Stimulated activated CD8-positive, alpha-beta memory T cell treated with anti-CD3 and anti-CD28 coated beads, Interleukin-2, amount 100 ng/mL, for 1 hour (primary cell): ENCODE measurements around the gene DPP6.
"Not testable (repeated sequence)": the region's sequence is repeated elsewhere in the genome, so short reads cannot be mapped to it uniquely, and the experiment has no call there.

ENCODE experiments used
- DNase-seq, 2 donors: peaks; one replicate each; pipeline ENCODE4 v3.0.0-alpha.2; 2020; ENCODE audit warnings: low read depth in 2 of 2

Gene DPP6

DNA sequence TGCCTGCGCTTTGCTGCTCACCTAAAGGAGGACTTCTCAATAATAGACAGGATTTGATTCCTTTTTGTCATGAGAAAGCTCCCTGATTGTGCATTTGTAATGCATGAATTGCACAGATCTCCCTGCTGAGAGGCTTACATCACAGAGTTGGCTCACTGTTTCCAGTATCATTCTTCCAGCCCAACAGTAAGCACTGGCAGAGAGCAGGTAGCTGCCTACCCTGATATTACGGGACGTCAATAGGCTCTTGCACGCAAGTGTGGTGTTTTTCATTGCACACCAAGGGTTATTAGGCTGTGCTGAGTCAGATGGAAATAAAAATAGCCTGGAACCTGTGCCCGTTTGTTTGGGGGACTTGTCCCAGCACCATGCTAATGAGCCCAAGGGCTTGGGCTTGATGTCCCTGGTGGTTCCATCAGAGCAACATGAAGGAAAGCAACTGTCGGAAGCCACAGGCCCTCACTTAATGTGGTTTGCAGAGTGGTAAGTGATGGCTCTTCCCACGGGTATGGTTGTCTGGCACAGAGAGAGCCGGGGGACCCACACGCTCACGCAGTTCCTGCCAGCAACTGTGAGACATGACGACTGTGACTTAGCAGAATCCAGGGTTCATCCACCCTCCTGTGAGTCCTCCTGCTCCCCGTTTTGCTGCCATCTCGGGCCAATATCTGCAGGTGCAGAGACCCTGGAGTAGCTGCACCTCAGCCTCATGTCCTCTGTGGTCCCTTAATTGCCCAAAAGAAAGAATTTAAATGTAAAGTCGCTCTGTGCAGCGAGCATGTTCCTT is 20.4 kb downstream of the DPP6 start:
- not testable (repeated sequence) for DNase-seq

GRCh38 chr7:154078523-154078922 is 26.3 kb downstream of the DPP6 start:
- DNase-seq = not testable (repeated sequence)

DNA sequence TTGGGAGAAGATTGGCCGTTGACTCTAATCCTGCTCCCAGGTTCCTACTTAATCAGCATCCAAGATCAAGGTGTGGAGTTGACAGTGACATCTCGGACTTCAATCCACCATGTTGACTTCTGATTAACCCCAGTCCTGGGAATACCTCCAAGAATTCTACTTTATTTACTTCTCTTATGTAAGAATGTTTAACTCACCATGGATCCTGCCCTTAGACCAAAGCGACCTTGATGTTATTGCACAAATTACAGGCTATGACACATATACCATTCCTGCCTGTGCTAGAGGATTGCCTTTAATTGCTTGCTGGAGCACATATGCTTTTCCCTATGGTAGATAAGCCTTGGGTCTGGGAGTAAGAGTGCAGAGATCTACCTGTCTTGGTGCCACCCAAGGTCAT is 28.1 kb downstream of the DPP6 start:
- DNase-seq = not testable (repeated sequence)

DNA sequence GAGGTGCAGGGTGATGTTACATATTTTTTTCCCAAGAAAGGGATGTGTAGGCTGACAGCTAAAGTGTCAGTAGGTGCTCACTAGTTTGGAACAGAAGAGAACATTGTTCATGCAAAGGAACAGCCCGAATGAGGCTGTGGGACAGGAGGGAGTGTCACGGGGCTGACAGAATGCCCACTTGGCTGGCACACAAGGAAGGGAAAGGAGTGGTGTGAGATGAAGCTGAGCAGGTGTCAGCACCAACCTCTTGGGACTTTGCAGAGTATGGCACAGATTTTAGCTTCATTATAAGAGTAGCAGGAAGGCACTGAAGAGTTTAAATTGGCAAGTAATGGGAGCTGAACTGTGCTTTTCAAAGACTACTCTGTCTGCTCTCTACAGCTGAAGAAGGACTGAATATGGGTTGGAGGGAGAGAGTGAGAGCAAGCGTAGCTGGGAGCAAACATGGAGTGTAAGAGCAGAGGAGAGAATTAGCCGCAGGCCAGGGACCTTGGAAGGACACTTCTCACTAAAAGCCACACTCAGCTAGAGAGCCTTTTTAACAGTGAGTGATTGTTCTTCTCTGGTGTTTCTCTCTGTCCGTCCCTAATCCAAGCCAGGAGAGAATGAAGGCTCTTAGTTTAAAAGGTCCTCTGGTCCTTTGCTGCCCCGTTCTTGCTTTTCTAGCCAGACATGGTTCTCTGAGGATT is 35.0 kb downstream of the DPP6 start:
- DNase-seq = not testable (repeated sequence)

DNA sequence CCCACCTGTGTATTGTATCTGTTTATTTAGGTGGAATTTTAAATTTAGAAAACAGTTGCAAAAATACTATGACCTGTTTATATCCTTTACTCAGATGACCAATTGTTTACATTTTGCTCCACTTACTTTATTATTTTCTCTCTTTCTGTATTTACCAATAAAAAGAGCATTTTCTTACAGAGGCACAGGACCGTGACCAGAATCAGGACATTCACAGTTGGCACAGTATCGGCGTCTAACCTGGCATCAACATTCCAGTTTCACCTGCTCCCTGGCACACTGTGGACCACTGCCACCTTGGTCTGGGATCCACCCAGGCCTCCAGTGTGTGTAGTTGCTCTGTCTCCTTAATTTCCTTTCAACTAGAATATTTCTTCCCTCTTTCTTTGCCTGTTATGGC is 39.9 kb downstream of the DPP6 start:
- DNase-seq = not testable (repeated sequence)

DNA sequence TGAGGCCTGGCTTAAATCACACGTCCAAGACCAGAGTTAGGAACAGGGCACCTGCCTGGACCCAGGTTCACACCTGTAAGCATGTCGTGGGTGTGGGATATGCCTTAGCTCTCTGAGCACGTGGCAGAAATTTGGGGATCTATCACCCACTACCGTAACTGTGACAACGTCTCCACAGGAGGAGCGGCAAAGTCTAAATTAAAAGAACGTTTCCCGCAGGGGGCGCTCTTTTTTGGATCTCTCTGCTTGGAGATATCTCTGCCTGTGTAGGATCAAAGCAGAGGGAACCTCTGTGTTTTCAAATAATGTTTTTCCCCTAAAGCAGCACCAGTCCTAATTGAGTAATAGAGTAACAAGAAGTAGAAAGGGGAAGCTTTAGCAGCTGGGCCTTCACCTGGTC is 43.0 kb downstream of the DPP6 start:
- DNase-seq = not testable (repeated sequence)

GRCh38 chr7:154105063-154105462 is 52.9 kb downstream of the DPP6 start:
- DNase-seq = not testable (repeated sequence)

DNA sequence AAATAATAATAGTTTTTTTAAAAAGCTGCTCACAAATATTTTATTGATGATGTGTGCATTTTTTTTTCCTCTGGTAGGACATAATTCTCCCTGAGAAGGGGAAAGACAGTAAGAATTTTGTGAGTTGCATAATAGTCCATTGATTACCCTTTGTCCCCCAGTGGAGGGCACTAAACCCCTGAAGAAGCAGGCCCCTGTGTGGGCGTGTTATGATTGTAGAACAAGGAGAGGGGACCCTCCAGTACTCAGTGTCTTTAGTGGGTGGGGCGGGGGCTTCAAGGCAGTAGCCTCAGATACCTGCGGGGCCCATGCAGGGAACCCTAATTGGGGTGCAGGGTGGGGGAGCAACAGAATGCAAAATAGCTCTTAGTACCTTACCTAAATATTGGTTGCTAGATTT is 57.4 kb downstream of the DPP6 start:
- not testable (repeated sequence) for DNase-seq

DNA sequence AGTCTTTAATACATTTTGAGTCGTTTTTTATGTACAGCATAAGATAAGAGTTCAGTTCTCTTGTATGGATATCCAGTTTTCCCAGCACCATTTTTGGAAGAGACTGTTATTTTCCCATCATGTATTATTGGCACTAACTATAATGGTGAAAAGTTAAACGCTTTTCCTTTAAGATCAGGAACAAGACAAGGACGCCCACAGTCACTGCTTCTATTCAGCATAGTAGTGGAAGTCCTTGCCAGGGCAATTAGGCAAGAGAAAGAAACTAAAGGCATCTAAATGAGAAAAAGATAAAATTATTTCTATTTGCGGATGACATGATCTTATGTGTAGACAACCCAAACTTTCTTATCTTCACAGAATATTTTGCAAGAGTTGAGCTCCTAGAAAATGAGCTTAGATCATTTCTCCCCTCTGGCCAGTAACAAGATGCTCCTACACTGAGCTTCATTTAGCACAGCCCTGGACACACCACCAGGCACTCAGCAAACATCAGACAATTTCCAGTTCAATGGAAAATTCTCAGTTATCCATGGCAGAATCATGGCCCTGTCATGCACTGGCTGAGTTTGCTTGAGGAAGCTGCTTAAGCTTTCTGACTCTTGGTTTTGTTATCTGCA is 61.6 kb downstream of the DPP6 start:
- not testable (repeated sequence) for DNase-seq

- not testable (repeated sequence) for DNase-seq
Observed at GRCh38 chr7:154117411-154118390, 65.5 kb downstream of the DPP6 start.

DNA sequence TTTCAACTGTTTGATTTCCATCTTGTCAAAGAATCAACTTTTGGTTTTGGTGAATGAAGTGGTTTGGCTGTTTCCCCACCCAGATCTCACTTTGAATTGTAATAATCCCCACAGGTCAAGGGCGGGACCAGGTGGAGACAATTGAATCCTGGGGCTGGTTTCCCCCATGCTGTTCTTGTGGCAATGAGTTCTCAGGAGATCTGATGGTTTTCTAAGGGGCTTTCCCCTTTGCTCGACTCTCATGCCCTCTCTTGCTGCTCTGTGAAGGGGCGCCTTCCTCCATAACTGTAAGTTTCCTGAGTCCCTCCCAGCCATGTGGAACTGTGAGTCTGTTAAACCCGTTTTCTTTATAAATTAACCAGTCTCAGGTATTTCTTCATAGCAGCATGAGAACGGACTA is 68.6 kb downstream of the DPP6 start:
- not testable (repeated sequence) for DNase-seq

- not testable (repeated sequence) for DNase-seq
Observed at GRCh38 chr7:154122720-154123119, 70.5 kb downstream of the DPP6 start.

DNA sequence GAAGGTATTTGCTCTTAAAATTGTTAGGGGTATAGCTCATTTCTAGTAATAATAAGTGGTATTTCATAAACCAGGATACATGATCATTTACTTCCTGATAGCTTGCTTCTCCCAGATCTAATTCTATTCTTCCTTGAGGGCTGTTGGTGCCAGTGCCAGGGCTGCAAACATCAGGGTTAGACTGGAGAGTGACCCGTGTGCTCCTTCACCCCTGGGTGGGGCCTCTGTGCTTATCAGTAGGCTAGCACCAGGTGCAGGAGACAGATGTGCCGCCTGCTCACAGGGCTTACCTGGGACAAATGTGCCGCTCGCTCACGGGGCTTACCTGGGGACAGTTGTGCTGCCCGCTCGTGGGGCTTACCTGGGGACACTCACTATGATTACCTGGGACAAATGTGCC is 71.2 kb downstream of the DPP6 start:
- not testable (repeated sequence) for DNase-seq

- DNase-seq = not testable (repeated sequence)
Observed at GRCh38 chr7:154129142-154129541, 76.9 kb downstream of the DPP6 start.

DNA sequence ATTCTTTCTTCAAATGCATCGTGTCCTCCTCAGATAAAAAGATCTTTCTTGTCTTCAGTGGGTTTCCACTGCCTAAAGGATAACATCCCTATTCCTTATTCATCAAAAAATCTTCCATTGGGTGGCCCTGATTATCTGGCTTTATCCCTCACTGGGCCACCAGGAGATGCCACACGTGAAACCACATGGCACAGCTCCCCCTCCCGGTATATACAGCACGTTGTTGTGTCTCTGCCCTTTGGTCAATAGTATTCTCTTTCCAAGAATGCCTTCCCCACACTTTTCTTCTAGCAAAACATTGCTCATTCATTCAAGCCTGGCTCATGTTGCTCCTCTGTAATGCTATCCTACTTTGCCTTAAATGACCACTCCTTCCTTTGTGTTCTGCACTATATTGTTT is 80.4 kb downstream of the DPP6 start:
- not testable (repeated sequence) for DNase-seq

GRCh38 chr7:154133703-154134277 is 81.6 kb downstream of the DPP6 start:
- DNase-seq = not testable (repeated sequence)

DNA sequence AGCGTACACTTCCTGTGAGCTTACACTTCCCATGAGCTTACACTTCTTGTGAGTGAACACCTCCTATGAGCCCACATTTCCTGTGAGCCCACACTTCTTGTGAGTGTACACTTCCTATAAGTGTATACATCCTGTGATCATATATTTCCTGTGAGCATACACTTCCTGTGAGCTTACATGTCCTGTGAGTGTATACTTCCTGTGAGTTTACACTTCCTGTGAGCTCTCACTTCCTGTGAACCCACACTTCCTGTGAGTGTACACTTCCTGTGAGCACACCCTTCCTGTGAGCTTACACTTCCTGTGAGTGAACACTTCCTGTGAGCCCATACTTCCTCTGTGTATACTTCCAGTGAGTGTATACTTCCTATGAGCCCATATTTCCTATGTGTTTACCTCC is 82.5 kb downstream of the DPP6 start:
- not testable (repeated sequence) for DNase-seq

GRCh38 chr7:154135646-154136045 is 83.4 kb downstream of the DPP6 start:
- DNase-seq = not testable (repeated sequence)

DNA sequence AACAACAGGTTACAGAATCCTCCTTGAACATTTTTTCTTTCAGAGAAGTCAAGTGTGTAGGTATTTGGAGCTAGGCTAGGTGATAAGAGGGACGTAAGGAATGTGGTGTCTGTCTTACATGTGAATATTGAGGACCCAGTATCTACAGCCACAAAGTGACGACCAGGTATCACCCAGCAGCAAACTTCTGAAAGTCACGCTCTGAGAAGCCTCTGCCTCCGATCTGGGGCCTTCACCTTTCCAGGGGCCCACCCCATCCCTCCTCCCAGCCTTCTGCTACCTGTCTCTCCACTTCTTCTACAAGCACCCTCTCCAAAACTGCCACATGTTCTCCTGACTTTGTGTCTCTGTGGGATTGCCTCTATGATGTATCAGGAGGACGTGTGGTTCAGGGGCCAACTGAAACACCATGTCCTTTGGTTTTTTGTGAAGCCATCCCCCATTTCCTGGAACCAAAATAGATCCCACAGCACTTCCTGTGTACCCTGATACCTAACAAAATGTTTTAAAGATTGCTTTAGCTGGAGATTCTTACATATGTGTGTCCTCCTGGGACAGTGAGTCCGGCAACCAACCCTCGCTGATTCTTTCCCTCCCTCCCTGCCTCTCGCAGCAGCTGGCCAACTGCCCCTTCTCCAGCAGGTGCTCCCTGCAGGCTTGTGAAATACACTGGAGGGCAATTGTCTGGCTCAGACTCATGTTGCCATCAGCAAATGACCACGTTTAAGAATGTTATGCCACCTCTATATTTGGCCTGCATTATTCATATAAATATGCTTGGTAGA is 93.9 kb downstream of the DPP6 start:
- DNase-seq = not testable (repeated sequence)

DNA sequence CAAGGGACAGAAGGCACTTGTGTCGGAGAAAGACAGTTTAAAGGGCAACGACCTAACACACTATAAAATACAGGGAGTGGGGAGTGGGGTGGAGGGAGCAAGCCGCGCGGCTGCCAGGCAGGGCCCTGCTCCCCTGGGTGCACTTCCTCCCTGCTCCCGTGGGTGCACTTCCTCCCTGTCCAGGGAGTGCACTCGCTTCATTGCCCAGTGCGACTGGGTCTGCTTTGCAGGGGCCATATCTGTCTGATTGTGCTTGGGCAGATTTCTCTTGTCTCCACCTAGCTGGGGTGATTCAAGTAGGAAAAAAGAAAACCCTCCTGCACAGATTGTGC is 94.5 kb downstream of the DPP6 start:
- DNase-seq = not testable (repeated sequence)
